ENCODE results near the gene NET1.
A peak's percentile ranks its signal among the peaks of the same experiment; 100 is the strongest.

The NET1 gene

GRCh38 chr10:5412277-5412941 lies at the start of gene NET1:
Gene NET1, plus strand, starts transcription at chr10:5412557. Its CDS starts 136 bp downstream, at chr10:5412693.
- no peaks in the 10 kb centered on the region for H4K20me1 ChIP-seq (ENCODE audit: insufficient read depth, low read length)
- H3F3A ChIP-seq (ENCODE audit: insufficient read depth, low read length), result no peaks in the 10 kb centered on the region
- H3K4me1 ChIP-seq (ENCODE audit: insufficient read depth, low read length, severe bottlenecking), result peaks cover 20% of the 10 kb centered on the region
- H3K36me3 ChIP-seq (ENCODE audit: insufficient read depth, low read length), result peaks cover 14% of the 10 kb centered on the region
- 0 out of 2 replicates have a peak, but pooled peaks cover 6% of the 10 kb centered on the region for H3K9me3 ChIP-seq (ENCODE audit: low read length)
- H3K9me2 ChIP-seq (ENCODE audit: low read depth, low read length), result no peaks in the 10 kb centered on the region
- H3K27me3 ChIP-seq (ENCODE audit: insufficient read depth, low read length), result no peaks in the 10 kb centered on the region
- peak within 1 kb of the TSS; percentile 84 for H3K4me3 ChIP-seq (ENCODE audit: low read depth, low read length, poor library complexity, severe bottlenecking)
- peak within 1 kb of the TSS; percentile 80 for H3K9ac ChIP-seq (ENCODE audit: low read length)
- no peak within 1 kb of the TSS for H3K27ac ChIP-seq (ENCODE audit: low read depth, low read length, poor library complexity, severe bottlenecking)
- H3K79me2 ChIP-seq (ENCODE audit: insufficient read depth, low read length), result peaks cover 35% of the 10 kb centered on the region
- peak within 1 kb of the TSS; percentile 100 for H3K4me2 ChIP-seq (ENCODE audit: low read length)
- peak within 1 kb of the TSS; percentile 97 for H2AFZ ChIP-seq (ENCODE audit: low read length)
- TF ChIP-seq, protein P1, sequence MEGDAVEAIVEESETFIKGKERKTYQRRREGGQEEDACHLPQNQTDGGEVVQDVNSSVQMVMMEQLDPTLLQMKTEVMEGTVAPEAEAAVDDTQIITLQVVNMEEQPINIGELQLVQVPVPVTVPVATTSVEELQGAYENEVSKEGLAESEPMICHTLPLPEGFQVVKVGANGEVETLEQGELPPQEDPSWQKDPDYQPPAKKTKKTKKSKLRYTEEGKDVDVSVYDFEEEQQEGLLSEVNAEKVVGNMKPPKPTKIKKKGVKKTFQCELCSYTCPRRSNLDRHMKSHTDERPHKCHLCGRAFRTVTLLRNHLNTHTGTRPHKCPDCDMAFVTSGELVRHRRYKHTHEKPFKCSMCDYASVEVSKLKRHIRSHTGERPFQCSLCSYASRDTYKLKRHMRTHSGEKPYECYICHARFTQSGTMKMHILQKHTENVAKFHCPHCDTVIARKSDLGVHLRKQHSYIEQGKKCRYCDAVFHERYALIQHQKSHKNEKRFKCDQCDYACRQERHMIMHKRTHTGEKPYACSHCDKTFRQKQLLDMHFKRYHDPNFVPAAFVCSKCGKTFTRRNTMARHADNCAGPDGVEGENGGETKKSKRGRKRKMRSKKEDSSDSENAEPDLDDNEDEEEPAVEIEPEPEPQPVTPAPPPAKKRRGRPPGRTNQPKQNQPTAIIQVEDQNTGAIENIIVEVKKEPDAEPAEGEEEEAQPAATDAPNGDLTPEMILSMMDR (IDR thresholded peaks at IDR 0.05; ENCODE audit: low read length), result no peak
- TF ChIP-seq EZH2 (IDR thresholded peaks at IDR 0.05; ENCODE audit: borderline replicate concordance, low read length), result no peak

DNA sequence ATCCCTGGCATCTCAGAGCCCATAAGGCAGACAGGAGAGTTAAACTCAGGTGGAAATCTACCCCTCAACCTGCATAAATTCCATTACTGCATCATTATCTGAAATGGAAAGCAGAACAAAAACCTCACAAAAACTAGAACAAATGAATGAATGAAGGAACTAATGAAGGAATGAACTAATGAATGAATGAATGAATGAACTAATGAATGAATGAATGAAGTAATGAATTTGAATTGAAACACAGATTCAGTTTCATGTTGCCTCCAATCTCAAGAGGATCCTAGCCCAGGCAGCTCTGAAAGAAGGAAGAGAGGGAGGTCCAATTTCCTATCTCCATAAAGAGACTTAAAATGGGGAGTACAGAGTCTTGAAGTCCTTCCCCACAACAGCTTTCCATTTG lies 49.5 kb upstream of the NET1 start:
- Histone ChIP-seq H3K4me2 (ENCODE audit: low read length) (no peak overlapping the region), H3K4me1 (ENCODE audit: insufficient read depth, low read length, severe bottlenecking) (no peaks in the 10 kb centered on the region), H3K27ac (ENCODE audit: low read depth, low read length, poor library complexity, severe bottlenecking) (no peak overlapping the region), H3K9me3 (ENCODE audit: low read length) (no peaks in the 10 kb centered on the region), H4K20me1 (ENCODE audit: insufficient read depth, low read length) (no peaks in the 10 kb centered on the region), H3K9ac (ENCODE audit: low read length) (no peak overlapping the region), H3K36me3 (ENCODE audit: insufficient read depth, low read length) (no peaks in the 10 kb centered on the region), H2AFZ (ENCODE audit: low read length) (no peak overlapping the region), H3K79me2 (ENCODE audit: insufficient read depth, low read length) (no peaks in the 10 kb centered on the region), H3K27me3 (ENCODE audit: insufficient read depth, low read length) (no peaks in the 10 kb centered on the region), H3K4me3 (ENCODE audit: low read depth, low read length, poor library complexity, severe bottlenecking) (no peak overlapping the region), H3K9me2 (ENCODE audit: low read depth, low read length) (no peaks in the 10 kb centered on the region), H3F3A (ENCODE audit: insufficient read depth, low read length) (no peaks in the 10 kb centered on the region)
- TF ChIP-seq, protein P1 (IDR thresholded peaks at IDR 0.05; ENCODE audit: low read length), result no peak
- no peak for TF ChIP-seq EZH2 (IDR thresholded peaks at IDR 0.05; ENCODE audit: borderline replicate concordance, low read length)

DNA sequence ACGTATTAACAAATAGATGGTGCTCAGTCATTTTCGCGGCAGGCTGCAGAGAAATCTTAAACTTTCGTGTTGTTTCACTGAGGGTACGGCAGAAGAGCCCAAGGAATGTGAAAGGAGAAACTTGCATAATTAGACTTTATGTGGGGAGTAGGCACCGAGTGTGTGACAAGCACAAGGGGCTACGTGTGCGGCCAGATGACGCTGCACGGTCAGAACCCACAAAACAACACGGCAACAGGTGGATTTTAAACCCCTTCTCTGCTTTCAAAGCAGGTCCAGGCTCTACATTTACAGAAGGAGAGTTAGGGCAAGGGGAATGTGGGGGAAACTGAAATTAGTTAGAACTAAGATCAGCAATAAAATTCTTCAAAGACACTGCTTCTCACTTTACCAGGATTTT lies 48.0 kb upstream of the NET1 start:
- H3K9ac ChIP-seq (ENCODE audit: low read length), result no peak overlapping the region
- no peaks in the 10 kb centered on the region for H4K20me1 ChIP-seq (ENCODE audit: insufficient read depth, low read length)
- H3K9me2 ChIP-seq (ENCODE audit: low read depth, low read length), result no peaks in the 10 kb centered on the region
- no peak overlapping the region for H3K27ac ChIP-seq (ENCODE audit: low read depth, low read length, poor library complexity, severe bottlenecking)
- H3K79me2 ChIP-seq (ENCODE audit: insufficient read depth, low read length), result no peaks in the 10 kb centered on the region
- H3K27me3 ChIP-seq (ENCODE audit: insufficient read depth, low read length), result no peaks in the 10 kb centered on the region
- no peak overlapping the region for H3K4me3 ChIP-seq (ENCODE audit: low read depth, low read length, poor library complexity, severe bottlenecking)
- no peak overlapping the region for H2AFZ ChIP-seq (ENCODE audit: low read length)
- H3K4me2 ChIP-seq (ENCODE audit: low read length), result no peak overlapping the region
- no peaks in the 10 kb centered on the region for H3K36me3 ChIP-seq (ENCODE audit: insufficient read depth, low read length)
- no peaks in the 10 kb centered on the region for H3F3A ChIP-seq (ENCODE audit: insufficient read depth, low read length)
- no peaks in the 10 kb centered on the region for H3K4me1 ChIP-seq (ENCODE audit: insufficient read depth, low read length, severe bottlenecking)
- H3K9me3 ChIP-seq (ENCODE audit: low read length), result no peaks in the 10 kb centered on the region
- no peak for TF ChIP-seq EZH2 (IDR thresholded peaks at IDR 0.05; ENCODE audit: borderline replicate concordance, low read length)
- TF ChIP-seq, protein P1 (IDR thresholded peaks at IDR 0.05; ENCODE audit: low read length), result no peak

Data from OCI-LY1 (cell line).